PC-3 (cell line): ENCODE results near the gene IP6K3. TPM values are rescaled to one million over a fixed set of nuclear protein-coding genes. Genes with fewer than 3 reads are reported as not detected.

Experiments used
- ATAC-seq: fragments of 200-7000 bp; cut with Tn5 transposase; 2 replicates; pipeline ENCODE4 v1.9.1; 2020; ENCODE audit warnings: mild to moderate bottlenecking, moderate library complexity
- BruUV-seq: library from RNA; stranded (reverse); fragments of 400-500 nt; replicated peaks from 2 replicates; lab custom pipeline; 2021; lab: Mats Ljungman, UMichigan
- CTCF ChIA-PET: fragments of 300-600 bp; sonication (Branson Sonifier 250); formaldehyde crosslinking; loops from one replicate; lab custom pipeline; 2022; ENCODE audit warnings: antibody characterized with exemption; lab: Charles Lee
- POLR2A ChIA-PET: fragments of 300-600 bp; sonication (Branson Sonifier 250); formaldehyde crosslinking; loops from one replicate; lab custom pipeline; 2022; ENCODE audit warnings: antibody characterized with exemption; ENCODE audit not compliant: unreplicated experiment; lab: Charles Lee
- DNase-seq: peaks from one replicate; pipeline ENCODE4 v3.0.0-alpha.2; 2015
- H2AFZ ChIP-seq: fragments of 300-600 bp; sonication (generic); 2 replicates; pipeline ENCODE4 v1.6.0; 2016; ENCODE audit warnings: antibody characterized with exemption, low read length
- H3F3A ChIP-seq: fragments of 300-600 bp; sonication (generic); one replicate; pipeline ENCODE4 v1.6.0; 2017; ENCODE audit warnings: antibody characterized with exemption, low read length, control low read depth, mild to moderate bottlenecking; ENCODE audit not compliant: unreplicated experiment
- H3K27ac ChIP-seq: fragments of 300-600 bp; sonication (generic); 2 replicates; pipeline ENCODE4 v1.5.1; 2016; ENCODE audit warnings: mild to moderate bottlenecking, low read length
- H3K27me3 ChIP-seq: fragments of 300-600 bp; sonication (generic); 2 replicates; pipeline ENCODE4 v1.6.1; 2016; ENCODE audit warnings: low read length, mixed read lengths
- H3K36me3 ChIP-seq: fragments of 300-600 bp; sonication (generic); 2 replicates; pipeline ENCODE4 v1.6.1; 2016; ENCODE audit warnings: low read depth, mixed run types, low read length, mixed read lengths
- H3K4me1 ChIP-seq: fragments of 300-600 bp; sonication (generic); 2 replicates; pipeline ENCODE4 v1.5.1; 2016; ENCODE audit warnings: low read length; ENCODE audit not compliant: insufficient read depth
- H3K4me2 ChIP-seq: fragments of 300-600 bp; sonication (generic); 2 replicates; pipeline ENCODE4 v1.6.0; 2016; ENCODE audit warnings: low read length
- H3K4me3 ChIP-seq: fragments of 300-600 bp; sonication (generic); 2 replicates; pipeline ENCODE4 v1.5.1; 2016; ENCODE audit warnings: mild to moderate bottlenecking, low read length, mixed read lengths
- H3K79me2 ChIP-seq: fragments of 300-600 bp; sonication (generic); 2 replicates; pipeline ENCODE4 v1.6.1; 2017; ENCODE audit warnings: low read length, mixed read lengths
- H3K9ac ChIP-seq: fragments of 300-600 bp; sonication (generic); 2 replicates; pipeline ENCODE4 v1.6.0; 2016; ENCODE audit warnings: mild to moderate bottlenecking, low read length
- H3K9me2 ChIP-seq: fragments of 300-600 bp; sonication (generic); replicated peaks from 2 replicates; pipeline ENCODE4 v1.6.1; 2016; ENCODE audit warnings: mixed run types, low read length, mixed read lengths
- H3K9me3 ChIP-seq: fragments of 300-600 bp; sonication (generic); 2 replicates; pipeline ENCODE4 v1.6.1; 2016; ENCODE audit warnings: low read length, mixed read lengths
- H4K20me1 ChIP-seq: fragments of 300-600 bp; sonication (generic); 2 replicates; pipeline ENCODE4 v1.6.1; 2016; ENCODE audit warnings: low read length, mixed read lengths
- CTCF ChIP-seq: fragments of 300-600 bp; sonication (generic); conservative IDR thresholded peaks from 2 replicates; pipeline ENCODE4 v1.5.1; 2017; ENCODE audit warnings: antibody characterized with exemption, low read depth, mild to moderate bottlenecking, low read length
- EZH2 ChIP-seq: fragments of 300-600 bp; sonication (generic); IDR thresholded peaks from one replicate; pipeline ENCODE4 v1.6.1; 2017; ENCODE audit warnings: antibody characterized with exemption, mild to moderate bottlenecking, low read length; ENCODE audit not compliant: unreplicated experiment
- EZH2phosphoT487 ChIP-seq: fragments of 300-600 bp; sonication (generic); IDR thresholded peaks from 2 replicates; pipeline ENCODE4 v1.6.1; 2018; ENCODE audit warnings: mild to moderate bottlenecking, antibody characterized with exemption, low read length, borderline replicate concordance
- intact Hi-C: fragments of 100-400 bp; cut with micrococcal nuclease; formaldehyde crosslinking; loops from 2 replicates; pipeline ENCODE4 v1.9.0; 2023
- total RNA-seq: library from RNA; depleted of rRNA; stranded (reverse); fragments of >200 nt; gene quantifications from 2 replicates; pipeline ENCODE4 v1.2.3, GENCODE V29; 2014

Gene IP6K3
- total RNA-seq, 1 experiment from 2014 or later: not detected

GRCh38 chr6:33711140-33712129, 35.3 kb downstream of the IP6K3 start, which contains the start of gene UQCC2:
Gene UQCC2 (minus strand): TSS chr6:33711700. CDS start chr6:33711686, 14 bp downstream.
- TSS peak; percentile 61 for BruUV-seq
- peak within 1 kb of the TSS; percentile 86 for H3K4me3 ChIP-seq
- H3K4me1 ChIP-seq: peaks cover 24% of the 10 kb centered on the region
- ChIA-PET CTCF (interaction anchor here (0.5 to 1.7 kb wide), 21 partner anchors 8 to 1516 kb away, joined by 3 to 13 read pairs (median 4); partner anchors contain the start of genes BAK1 and SPDEF), POLR2A (interaction anchor here (0.6 kb wide), 2 partner anchors 185 to 499 kb away, joined by 3 to 4 read pairs; no protein-coding TSS in a partner anchor)
- peaks cover 22% of the 10 kb centered on the region; the same call in 1 of the 2 replicates for H3K36me3 ChIP-seq
- H4K20me1 ChIP-seq: no peaks in the 10 kb centered on the region
- H3K9me2 ChIP-seq: no peaks in the 10 kb centered on the region
- intact Hi-C loops: loop anchor here (1.0 to 2.0 kb wide), 2 partner anchors 33 to 51 kb away; no protein-coding TSS in a partner anchor
- DNase-seq: peak; percentile 98
- no peak for TF ChIP-seq EZH2
- TF ChIP-seq CTCF: peak; percentile 79
- H3K27ac ChIP-seq: peak within 1 kb of the TSS; percentile 90
- H3K9ac ChIP-seq: peak within 1 kb of the TSS; percentile 99
- peaks cover 39% of the 10 kb centered on the region for H3K79me2 ChIP-seq
- peak; percentile 93 for ATAC-seq
- H2AFZ ChIP-seq: peak within 1 kb of the TSS; percentile 97
- H3K4me2 ChIP-seq: peak within 1 kb of the TSS; percentile 93
- H3K27me3 ChIP-seq: no peaks in the 10 kb centered on the region
- no peaks in the 10 kb centered on the region for H3F3A ChIP-seq
- H3K9me3 ChIP-seq: no peaks in the 10 kb centered on the region

DNA sequence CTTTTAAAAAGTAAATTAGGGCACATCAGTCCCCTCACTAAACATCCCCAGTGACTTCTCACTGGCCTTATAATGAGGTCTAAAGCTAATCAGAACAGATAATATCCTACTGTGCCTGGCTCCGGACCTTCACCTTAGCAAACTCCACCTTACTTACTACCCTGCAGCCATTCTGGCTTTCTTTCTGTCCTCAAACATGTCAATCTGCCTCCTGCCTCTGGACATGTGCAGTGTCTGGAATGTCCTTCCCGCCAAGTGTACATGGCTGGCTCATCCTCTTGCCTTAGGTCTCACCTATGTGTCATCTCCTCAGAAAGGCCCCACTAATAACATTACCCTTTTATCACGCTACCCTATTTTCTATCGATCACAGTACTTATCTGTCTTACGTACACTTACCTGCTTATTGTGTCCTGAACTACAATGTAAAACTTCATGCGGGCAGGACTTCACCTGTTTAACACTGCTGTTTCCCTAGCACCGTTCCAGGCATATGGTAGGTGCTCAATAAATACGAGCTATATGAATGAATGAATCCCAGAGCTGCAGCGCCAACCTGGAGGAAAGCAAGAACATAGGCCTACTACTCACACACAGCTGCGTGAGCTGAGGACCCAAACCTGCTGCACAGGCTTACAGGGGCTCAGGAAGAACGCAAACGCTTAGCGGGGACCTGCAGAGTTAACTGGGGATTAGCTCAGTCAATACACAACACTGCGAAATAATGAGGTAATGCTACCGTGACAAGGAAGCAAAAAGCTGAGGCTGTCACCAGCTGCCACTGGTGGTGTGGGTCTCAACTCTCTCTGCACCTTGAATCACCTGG, 36.2 kb downstream of the IP6K3 start:
- H3K4me3 ChIP-seq: peak overlapping the region; percentile 86
- H3K79me2 ChIP-seq: peaks cover 39% of the 10 kb centered on the region
- intact Hi-C loops: loop anchor here (1.0 kb wide), 1 partner anchor 52 kb away; no protein-coding TSS in a partner anchor
- H3F3A ChIP-seq: no peaks in the 10 kb centered on the region
- no peak for DNase-seq
- H3K9ac ChIP-seq: peak overlapping the region; percentile 99
- H3K4me2 ChIP-seq: peak overlapping the region; percentile 93
- no TSS peak for BruUV-seq
- peaks cover 23% of the 10 kb centered on the region for H3K4me1 ChIP-seq
- CTCF ChIA-PET: interaction anchor here (1.7 kb wide), 1 partner anchor 121 kb away, joined by 10 read pairs; no protein-coding TSS in a partner anchor
- H4K20me1 ChIP-seq: no peaks in the 10 kb centered on the region
- peaks cover 22% of the 10 kb centered on the region; the same call in 1 of the 2 replicates for H3K36me3 ChIP-seq
- H3K9me2 ChIP-seq: no peaks in the 10 kb centered on the region
- POLR2A ChIA-PET: no interaction called here
- peak overlapping the region; percentile 90 for H3K27ac ChIP-seq
- ATAC-seq: no peak
- H2AFZ ChIP-seq: peak overlapping the region; percentile 97; the same call in 1 of the 2 replicates
- no peaks in the 10 kb centered on the region for H3K27me3 ChIP-seq
- TF ChIP-seq EZH2phosphoT487 (no peak), EZH2 (no peak), CTCF (no peak)
- H3K9me3 ChIP-seq: no peaks in the 10 kb centered on the region
